Right forelimb (tissue), 1 donor: ENCODE results near the gene UBE2E2.
"Not testable (repeated sequence)": the region's sequence is repeated elsewhere in the genome, so short reads cannot be mapped to it uniquely, and the experiment has no call there.

Experiments used
- DNase-seq: peaks from one replicate; pipeline ENCODE4 v3.0.0-alpha.2; 2018

Gene UBE2E2

GRCh38 chr3:23202921-23203707 is at the start of gene UBE2E2:
Gene UBE2E2 (plus strand): TSS chr3:23203327.
- peak; percentile 89 for DNase-seq

DNA sequence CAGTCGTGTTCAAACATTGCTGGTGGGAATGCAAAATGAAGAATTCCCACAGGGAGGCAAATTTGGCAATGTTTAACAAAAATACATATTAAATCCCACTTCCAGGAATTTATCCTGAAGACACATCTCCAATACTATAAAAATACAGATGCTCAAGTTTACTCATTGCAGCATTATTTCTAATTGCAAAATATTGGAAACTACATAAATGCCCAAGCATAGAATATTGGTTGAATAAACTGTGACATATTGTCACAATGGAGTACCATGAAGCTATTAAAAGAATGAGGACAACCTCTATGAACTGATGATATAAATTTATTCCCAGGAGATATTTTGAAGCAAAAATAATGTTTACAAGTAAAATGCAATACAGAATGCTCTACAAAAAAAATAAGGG is 49.7 kb upstream of the UBE2E2 start:
- no peak for DNase-seq

DNA sequence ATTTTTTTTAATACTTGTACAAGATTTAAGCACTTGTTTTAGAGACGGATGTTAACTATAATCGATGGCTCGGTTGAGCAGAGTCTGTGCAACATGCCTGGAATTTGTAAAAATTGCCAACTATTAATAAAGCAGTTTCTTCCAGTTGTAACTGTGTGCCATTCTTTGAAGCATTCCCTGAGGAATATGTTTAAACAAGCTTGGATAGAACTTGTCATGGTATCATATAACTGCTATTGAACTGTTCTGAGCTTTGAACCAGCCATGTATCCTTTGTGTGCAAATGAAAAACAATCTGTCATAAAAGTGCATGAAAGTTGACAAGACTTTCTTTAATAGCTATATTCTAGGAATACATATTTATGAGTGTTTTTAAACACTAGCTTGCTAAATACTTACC is 45.8 kb upstream of the UBE2E2 start:
- DNase-seq = no peak

DNA sequence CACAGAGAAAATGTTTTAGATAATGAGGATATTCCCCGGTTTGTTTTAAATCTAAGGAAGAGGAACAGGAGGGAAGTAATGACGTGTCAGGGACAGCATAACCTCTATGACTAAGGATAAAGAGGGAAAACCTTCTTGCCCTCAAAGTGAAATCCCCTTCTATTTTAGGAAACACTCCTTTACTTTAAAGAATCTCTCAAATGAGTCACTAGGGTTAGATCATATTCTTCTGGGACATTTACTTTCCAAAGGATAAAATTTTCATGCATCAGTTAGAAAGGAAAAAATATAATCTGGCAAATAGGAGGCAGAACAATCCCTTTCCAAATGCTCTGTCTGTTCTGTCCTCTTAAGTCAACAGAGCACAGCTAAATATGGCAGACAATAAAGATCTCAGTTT is 43.2 kb upstream of the UBE2E2 start:
- DNase-seq = no peak

DNA sequence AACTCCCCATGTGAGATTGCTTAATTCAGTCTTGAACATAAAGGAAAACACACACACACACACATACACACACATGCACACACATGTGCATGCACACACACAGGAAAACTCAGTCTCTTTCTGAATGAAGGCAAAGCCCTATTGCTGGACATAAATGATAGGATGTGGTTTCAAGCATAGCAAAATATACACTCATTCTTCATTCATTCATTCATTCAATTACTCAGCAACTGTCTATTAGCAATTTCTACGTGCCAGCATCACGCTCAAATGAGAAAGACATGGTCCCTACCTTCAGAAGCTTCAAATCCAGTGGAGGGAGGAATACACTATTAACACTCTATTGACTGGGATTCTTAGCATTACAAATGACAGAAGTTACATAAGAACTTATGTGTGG is 41.8 kb upstream of the UBE2E2 start:
- DNase-seq = no peak

DNA sequence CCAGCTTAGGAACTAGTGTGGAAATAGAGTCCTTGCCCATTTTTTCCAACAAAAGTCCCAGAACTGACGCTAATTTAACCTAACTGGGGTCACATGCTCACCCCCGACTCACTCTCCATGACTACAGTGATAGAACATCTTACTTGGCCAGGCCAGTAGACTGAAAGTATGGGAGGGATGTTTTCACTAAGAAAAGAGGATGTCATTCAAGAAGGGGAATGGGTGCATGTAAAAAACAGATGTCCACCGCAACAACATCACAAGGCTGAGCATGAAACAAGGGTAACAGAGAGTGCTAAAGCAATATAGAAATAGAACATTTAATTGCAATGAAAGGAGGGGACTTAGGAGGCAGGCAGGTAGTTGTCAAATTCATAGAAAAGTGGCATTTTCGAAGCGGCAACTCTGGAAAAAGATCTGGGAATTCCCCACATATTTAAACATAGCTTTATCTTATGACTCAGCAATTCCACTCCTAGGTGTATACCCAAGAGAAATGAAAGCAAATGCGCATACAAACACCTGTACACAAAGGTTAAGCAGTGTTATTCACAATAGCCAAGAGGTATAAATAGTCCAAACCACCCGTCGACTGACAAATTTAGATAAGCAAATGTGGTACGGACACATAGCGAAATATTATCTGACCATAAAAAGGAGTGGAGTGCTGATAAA is 41.1 kb upstream of the UBE2E2 start:
- no peak for DNase-seq

DNA sequence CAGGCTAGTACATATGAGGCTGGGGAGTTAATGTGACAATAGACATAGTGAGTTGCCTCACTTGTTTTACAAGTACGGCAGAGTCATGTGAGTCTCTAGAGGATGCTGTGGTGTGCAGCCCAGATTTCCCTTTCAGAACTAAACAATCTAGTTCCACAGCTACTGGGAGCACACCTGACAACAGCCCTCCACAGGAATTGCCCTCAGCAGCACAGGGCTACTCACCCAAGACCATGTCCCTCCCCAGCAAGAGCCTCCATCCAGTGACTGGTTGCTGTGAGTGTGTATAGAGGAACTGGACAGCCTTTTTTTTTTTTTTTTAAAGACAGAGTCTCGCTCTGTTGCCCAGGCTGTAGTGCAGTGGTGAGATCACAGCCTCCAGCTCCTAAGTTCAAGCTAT is 40.2 kb upstream of the UBE2E2 start:
- DNase-seq = no peak

DNA sequence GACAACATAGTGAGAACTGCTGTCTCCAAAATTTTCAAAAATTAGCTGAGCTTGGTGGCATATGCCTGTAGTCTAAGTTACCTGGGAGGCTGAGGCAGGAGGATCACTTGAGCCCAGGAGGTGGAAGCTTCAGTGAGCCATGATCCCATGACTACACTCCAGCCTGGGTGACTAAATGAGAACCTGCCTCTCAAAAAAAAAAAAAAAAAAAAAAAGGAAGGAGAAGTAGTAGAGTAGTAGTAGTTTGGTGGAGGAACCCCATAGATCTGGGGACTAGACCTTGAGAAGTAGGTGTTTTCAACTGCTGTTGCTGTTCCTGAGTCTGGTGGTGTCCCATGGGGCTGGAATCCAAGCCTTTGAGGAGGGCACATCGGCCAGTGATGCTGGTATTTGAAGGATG is 38.4 kb upstream of the UBE2E2 start:
- DNase-seq = no peak

GRCh38 chr3:23165571-23165970 is 37.6 kb upstream of the UBE2E2 start:
- no peak for DNase-seq

- no peak for DNase-seq
Observed at GRCh38 chr3:23166276-23166675, 36.9 kb upstream of the UBE2E2 start.

- no peak for DNase-seq
Observed at GRCh38 chr3:23166845-23167244, 36.3 kb upstream of the UBE2E2 start.

DNA sequence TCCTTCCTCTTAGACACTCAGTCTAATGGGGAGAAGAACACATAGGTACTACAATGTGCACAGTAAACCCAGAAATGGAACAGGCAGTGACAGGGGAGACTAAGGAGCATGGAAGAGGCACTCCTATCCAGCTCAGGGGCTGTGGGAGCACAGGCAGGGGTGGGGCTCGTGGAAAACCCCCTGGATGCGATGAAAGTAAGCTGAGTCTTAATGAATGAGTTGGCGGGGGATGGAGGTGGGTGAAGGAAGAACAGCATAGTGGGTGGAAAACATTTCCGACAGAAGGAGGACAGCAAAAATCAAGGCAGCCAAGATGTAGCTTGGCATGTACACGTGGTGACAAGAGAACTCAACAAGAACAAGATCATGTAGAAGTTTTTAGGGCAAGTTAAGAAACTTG is 33.6 kb upstream of the UBE2E2 start:
- DNase-seq = no peak

DNA sequence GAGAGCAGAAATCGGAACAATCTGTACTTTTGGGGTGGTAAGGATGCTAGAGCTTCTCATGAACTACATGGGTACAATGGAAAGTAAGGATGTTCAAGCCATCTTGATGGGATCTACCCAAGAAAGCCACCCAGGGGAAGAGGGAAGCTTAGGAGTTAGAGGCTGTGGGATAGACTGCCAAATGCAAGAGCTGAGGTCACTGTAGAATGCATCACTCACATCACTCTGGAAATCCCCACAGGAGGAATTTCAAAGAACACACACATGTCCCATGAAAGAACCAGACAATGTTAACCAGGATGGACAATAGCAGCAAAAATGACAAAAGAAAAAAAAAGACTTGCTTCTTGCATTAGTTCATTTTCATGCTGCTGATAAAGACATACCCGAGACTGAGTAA is 32.8 kb upstream of the UBE2E2 start:
- no peak for DNase-seq

DNA sequence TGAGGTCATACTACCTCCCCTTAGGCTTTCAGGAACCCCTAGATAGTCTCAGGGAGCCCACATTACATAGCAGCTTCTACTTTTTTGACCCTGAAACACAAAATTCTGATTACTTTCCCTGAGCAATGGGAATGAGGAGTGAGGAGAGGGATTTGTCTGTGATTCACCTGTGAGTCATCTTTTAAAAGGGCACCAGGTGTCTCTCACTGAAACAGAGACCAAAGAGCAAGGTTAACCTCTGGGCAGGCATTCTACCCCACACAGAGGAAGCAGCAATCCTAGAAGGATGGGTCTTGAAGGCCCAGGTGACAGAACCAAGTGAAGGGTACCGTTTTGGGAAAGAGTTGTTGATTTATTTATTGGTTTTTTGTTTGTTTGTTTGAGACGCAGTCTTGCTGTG is 31.1 kb upstream of the UBE2E2 start:
- no peak for DNase-seq

DNA sequence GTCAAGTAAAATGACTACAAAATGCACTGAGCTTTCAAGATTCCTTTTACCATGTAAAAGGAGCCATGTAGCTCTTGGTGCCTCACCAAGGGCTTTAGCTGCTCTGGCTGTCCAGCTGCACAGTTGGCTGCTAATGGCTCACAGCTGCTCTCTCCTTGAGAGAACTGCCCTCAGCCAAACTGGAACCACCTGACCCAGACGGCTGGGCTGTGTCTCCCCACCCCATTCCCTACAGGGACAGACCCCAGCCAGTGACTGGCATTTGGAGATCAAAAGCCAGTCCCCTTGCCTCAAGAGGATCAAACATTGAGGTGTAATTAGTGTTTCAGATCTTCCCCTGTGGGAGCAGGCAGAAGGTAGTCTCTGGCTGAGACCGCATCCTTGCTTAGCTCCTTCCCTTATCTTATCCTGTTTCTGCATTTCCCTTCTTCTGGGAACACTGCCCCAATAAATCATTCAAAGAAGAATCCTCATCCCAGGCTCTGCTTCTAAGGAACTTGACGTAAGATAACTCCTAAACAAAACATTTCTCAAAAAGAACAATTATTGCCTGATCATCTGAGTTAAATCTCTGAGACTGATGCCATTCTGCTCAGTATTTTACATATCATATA is 28.6 kb upstream of the UBE2E2 start:
- no peak for DNase-seq

DNA sequence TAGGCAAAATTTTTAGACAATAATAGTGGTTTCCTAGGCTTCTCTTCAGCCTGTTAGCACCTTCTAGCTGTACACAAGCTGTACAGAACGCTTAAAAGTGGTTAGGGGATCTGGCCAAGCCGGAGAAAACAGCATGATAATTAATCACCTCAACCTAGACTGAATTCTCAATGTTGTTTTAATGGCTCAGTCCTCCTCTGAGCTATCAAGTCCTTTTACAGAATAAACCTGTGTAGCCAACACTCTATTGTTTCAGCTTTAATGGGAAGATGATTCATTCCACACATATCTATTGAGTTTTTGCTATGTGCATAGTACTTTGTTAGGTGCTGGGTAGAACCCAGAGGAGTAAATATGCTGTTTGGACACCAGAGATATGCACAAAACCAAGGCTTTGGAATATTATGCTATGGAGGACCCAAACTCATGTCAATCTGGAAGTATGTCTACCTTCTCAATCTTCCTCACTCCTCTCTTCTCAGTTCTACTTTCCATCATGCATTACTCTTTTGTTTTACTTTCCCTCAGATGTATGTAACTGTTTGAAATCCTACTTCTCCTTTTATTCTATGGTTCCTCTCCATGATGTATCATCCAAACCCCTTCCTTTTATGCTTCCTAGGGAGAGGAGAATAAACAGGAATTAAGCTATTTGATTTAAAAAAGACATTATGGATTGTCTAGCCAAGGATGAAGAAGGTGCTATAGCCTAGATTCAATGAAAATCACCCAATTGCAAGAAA is 27.6 kb upstream of the UBE2E2 start:
- DNase-seq = no peak

DNA sequence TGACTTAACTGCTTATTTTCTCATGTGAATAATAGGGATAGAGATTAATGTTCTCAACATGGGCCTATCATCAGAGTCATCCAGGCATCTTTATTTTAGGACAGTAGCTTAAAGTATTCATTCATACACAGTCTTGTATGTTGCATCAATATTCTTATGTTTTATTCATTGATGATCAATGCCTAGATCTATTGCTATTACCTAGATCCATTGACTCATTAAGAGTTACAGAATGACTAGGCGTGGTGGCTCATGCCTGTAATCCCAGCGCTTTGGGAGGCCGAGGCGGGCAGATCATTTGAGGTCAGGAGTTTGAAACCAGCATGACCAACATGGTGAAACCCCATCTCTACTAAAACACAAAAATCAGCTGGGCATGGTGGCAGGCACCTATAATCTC is 26.3 kb upstream of the UBE2E2 start:
- DNase-seq = not testable (repeated sequence)

- no peak for DNase-seq
Observed at GRCh38 chr3:23182996-23183513, 20.1 kb upstream of the UBE2E2 start.

GRCh38 chr3:23183731-23184130 is 19.4 kb upstream of the UBE2E2 start:
- no peak for DNase-seq

GRCh38 chr3:23185861-23186260 is 17.3 kb upstream of the UBE2E2 start:
- no peak for DNase-seq

DNA sequence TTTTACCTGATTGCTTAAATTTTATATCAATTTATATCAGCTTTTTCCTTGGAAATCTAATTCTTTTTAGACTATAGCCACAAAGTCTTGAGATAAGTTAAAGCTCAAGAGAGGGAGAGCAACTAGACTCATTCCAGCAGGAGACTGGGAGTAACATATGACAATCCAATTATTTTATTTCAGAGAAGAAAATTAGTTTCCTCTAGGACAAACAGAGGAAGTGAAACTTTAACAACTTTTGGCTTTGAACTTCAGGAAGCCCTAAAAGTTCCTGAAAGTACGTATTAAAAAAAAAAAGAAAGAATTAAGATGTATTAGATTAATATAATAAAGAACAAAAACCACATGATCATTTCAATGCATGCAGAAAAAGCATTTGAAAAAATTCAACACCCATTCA is 13.9 kb upstream of the UBE2E2 start:
- no peak for DNase-seq

GRCh38 chr3:23192816-23193215 is 10.3 kb upstream of the UBE2E2 start:
- no peak for DNase-seq

- DNase-seq = no peak
Observed at GRCh38 chr3:23193831-23194230, 9.3 kb upstream of the UBE2E2 start.
